Pancreas (tissue), 10 donors: ENCODE results near the gene DYNLRB1. TPM values are rescaled to one million over a fixed set of nuclear protein-coding genes. Genes with fewer than 3 reads are reported as not detected.

Experiments
- ATAC-seq, 4 donors: fragments of 200-7000 bp; cut with Tn5 transposase; one replicate each; pipeline versions ENCODE4 v1.8.0 to v1.9.1; 2020; ENCODE audit warnings: mild to moderate bottlenecking in 4 of 4, moderate library complexity in 4 of 4
- DNase-seq, 6 donors: peaks; one replicate each; pipeline ENCODE4 v3.0.0-alpha.2; 2020
- FAIRE-seq: peaks from 2 replicates; lab custom pipeline; 2012; peaks lifted over from hg19 to GRCh38; lab: Jason Lieb, UNC
- H3K27ac ChIP-seq, 4 donors: fragments of 200-600 bp; sonication (generic); 1 replicate in 3 of 4; 2 replicates in 1 of 4; pipeline versions ENCODE4 v1.5.0 to v1.8.0; 2020
- H3K27me3 ChIP-seq, 4 donors: fragments of 200-600 bp; one replicate each; pipeline ENCODE4 v1.8.0; 2021
- H3K36me3 ChIP-seq, 3 donors: fragments of 200-600 bp; sonication (generic) in 1 of 3; one replicate each; pipeline versions ENCODE4 v1.5.0 to v1.8.0; 2020 to 2021
- H3K4me1 ChIP-seq, 3 donors: fragments of 200-600 bp; one replicate each; pipeline ENCODE4 v1.8.0; 2021
- H3K4me3 ChIP-seq, 4 donors: fragments of 200-600 bp; sonication (generic) in 2 of 4; one replicate each; pipeline versions ENCODE4 v1.5.0 to v1.8.0; 2020 to 2021
- H3K9me3 ChIP-seq, 4 donors: fragments of 200-600 bp; one replicate each; pipeline ENCODE4 v1.8.0; 2021
- WGBS, 2 donors: extraction: QIAGEN DNeasy Blood & Tissue Kit; methylation state at CpG; one replicate each; pipeline ENCODE4 v1.1.7; 2013; 5-methylcytosine and 5-hydroxymethylcytosine counted together
- intact Hi-C, 3 donors: fragments of 100-400 bp; cut with DNase I; formaldehyde crosslinking; loops; one replicate each; pipeline versions ENCODE4 v1.11.1 to v1.14.2; 2022
- polyA plus RNA-seq, 2 donors: library from polyadenylated mRNA; stranded (reverse); fragments of 200-250 nt; gene quantifications; one replicate each; pipeline ENCODE4 v1.2.3, GENCODE V29; 2013
- total RNA-seq, 6 donors: library from RNA; stranded (reverse); fragmentation: NEBNext Ultra II Directional in 4 of 6; extraction: Animal tissue kit (Norgen Biotek cat#: 25700) in 4 of 6; gene quantifications; one replicate each; pipeline versions ENCODE4 v1.2.1 to v1.2.4, GENCODE V29; 2021 to 2023
- TF ChIP-seq, protein P1 (sequence below), 4 donors: fragments of 200-600 bp; sonication (generic) in 3 of 4; IDR thresholded peaks; one replicate each; pipeline versions ENCODE4 v1.5.0 to v1.8.0; 2021; ENCODE audit warnings: antibody characterized with exemption in 4 of 4
- donor health status: healthy with polysubstance abuse.
- donor health status: DM: no; HTN: no; CAD: no; lungs with moderate emphysema.
- donor health status: DM: no; HTN: no; CAD: no.
- donor health status: control.
- donor health status: control.
- donor health status: Bipolar disorder and iron deficiency.
- donor health status: DM: yes; HTN: yes; CAD: no.
- donor health status: DM: no; HTN: no; CAD: no.
- donor health status: DM: no; HTN: no; CAD: no.
- donor health status: DM: yes; HTN: yes; CAD: no.

The DYNLRB1 gene
- total and polyA plus RNA-seq, 8 donors = 26.9 to 178 (median 41.6) TPM

DNA sequence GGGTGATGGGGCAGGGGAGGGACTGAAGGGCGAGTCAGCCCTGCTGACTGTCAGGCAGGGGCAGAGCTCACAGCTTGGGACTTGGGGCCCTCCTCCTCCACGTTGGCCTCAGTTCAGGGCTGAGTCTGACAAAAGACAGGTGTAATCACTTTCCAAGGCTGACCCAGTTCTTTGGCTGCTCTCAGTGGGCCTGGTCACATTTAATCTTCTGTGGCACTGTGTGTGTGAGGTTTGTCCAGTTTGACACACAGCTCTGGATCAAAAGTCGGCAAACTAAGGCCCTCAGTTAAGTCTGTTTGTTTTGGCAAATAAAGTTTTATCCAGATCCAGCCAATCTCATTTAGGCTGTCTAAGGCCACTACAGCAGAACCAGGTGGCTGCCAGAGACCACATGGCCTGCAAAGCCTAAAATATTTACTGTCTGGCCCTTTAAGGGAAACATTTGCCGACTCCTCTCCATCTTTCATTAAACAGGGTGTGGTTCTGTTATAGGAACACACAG lies 37.2 kb downstream of the DYNLRB1 start:
- intact Hi-C loops = no loop called here
- no peaks in the 10 kb centered on the region for H3K9me3 ChIP-seq
- DNase-seq (peak in 5 of 6 donors; percentile 78 to 82 (median 81)), ATAC-seq (peak; percentile 81 to 90 (median 85)), FAIRE-seq (no peak)
- peaks cover 4 to 18% (median 17%) of the 10 kb centered on the region in 3 donors for H3K4me1 ChIP-seq
- 9 to 22% methylated on average over 4 of the region's 4 CpGs for WGBS, 2 donors
- TF ChIP-seq, protein P1, sequence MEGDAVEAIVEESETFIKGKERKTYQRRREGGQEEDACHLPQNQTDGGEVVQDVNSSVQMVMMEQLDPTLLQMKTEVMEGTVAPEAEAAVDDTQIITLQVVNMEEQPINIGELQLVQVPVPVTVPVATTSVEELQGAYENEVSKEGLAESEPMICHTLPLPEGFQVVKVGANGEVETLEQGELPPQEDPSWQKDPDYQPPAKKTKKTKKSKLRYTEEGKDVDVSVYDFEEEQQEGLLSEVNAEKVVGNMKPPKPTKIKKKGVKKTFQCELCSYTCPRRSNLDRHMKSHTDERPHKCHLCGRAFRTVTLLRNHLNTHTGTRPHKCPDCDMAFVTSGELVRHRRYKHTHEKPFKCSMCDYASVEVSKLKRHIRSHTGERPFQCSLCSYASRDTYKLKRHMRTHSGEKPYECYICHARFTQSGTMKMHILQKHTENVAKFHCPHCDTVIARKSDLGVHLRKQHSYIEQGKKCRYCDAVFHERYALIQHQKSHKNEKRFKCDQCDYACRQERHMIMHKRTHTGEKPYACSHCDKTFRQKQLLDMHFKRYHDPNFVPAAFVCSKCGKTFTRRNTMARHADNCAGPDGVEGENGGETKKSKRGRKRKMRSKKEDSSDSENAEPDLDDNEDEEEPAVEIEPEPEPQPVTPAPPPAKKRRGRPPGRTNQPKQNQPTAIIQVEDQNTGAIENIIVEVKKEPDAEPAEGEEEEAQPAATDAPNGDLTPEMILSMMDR (IDR thresholded peaks at IDR 0.05) = no peak
- H3K36me3 ChIP-seq = no peaks in the 10 kb centered on the region
- H3K27ac ChIP-seq = peak overlapping the region in 3 of 4 donors; percentile 5 to 27 (median 26)
- H3K4me3 ChIP-seq = no peak overlapping the region
- H3K27me3 ChIP-seq = no peaks in the 10 kb centered on the region

DNA sequence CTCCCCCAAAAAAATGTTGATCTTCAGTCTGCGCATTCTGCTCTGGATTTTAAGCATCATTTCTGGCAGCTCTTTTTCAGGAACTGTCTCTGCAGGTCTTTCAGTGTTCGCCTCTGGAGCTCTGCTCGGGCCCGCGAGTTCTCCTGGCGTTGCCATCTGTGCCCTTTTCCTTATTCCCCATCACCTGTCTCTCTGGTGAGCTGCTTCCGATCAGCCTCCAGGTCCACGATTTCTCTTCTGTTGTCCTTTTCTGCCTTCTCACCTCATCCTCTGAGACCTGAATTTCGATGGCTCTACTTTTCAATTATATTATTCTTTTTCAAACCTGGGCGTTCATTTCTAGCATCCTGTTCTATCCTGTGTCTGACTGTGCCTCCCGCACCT lies 41.7 kb downstream of the DYNLRB1 start:
- intact Hi-C loops = no loop called here
- 10 to 13% methylated on average over 11 of the region's 11 CpGs for WGBS, 2 donors
- Histone ChIP-seq H3K27ac (peak overlapping the region; percentile 80 to 89 (median 89)), H3K27me3 (no peaks in the 10 kb centered on the region), H3K9me3 (no peaks in the 10 kb centered on the region), H3K4me1 (peaks cover 4 to 14% (median 14%) of the 10 kb centered on the region in 3 donors), H3K4me3 (peak overlapping the region; percentile 58 to 63 (median 60)), H3K36me3 (no peaks in the 10 kb centered on the region)
- TF ChIP-seq, protein P1 (IDR thresholded peaks at IDR 0.05) = no peak
- ATAC-seq (peak in 2 of 4 donors; percentile 11 to 24), DNase-seq (no peak), FAIRE-seq (no peak)

DNA sequence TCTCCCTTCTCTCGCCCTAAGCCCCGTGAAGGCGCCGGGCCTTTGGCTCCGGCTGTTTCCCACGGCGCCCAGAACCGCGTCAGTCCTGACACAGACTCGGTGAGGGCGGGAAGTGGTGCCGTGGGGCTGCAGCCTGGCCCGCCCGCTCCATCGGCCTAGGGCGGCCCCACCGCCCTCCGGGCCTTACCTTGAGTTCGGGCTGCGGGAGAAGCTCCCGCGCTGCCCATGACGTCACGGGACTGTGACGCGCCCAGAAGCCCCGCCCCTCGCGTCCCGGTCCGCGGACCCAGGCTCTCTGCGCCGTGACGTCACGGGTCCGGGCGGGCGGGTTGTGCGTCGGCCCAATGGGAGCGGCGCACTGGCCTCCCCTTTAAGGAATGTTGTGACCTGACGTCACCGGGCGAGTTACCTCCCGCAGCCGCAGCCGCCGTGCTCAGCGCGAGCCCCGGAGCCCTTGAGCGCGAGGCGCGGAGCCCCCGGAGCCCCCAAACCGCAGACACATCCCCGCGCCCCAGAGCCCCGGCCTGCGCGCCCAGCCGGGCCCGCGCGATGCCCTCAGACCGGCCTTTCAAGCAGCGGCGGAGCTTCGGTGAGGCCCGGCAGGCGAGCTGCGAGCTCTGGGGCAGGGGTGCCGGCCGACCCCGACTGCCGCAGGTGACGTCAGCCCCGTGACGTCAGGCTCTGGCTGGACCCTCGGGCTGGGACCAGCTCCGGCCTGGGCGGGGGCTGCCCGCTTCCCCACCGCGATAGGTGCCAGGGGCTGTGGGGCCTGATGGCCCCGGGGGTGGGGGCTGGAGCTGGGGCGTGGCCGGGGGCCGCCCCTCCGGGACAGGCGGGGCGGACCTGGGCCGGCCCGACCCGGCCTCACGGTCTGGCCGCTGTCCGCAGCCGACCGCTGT lies 42.3 kb downstream of the DYNLRB1 start, which contains the start of gene MAP1LC3A:
Gene MAP1LC3A (plus strand): TSS at position 399 of the 899 bp plus-strand sequence. CDS start 151 bp downstream, at position 550.
- peak; percentile 85 to 90 (median 86) for ATAC-seq
- 4 to 5% methylated on average over 78 to 103 of the region's 103 CpGs for WGBS, 2 donors
- FAIRE-seq = no peak
- Histone ChIP-seq H3K27me3 (no peaks in the 10 kb centered on the region), H3K9me3 (no peaks in the 10 kb centered on the region), H3K4me1 (peaks cover 4 to 11% (median 10%) of the 10 kb centered on the region in 3 donors), H3K27ac (peak within 1 kb of the TSS; percentile 80 to 89 (median 89)), H3K36me3 (no peaks in the 10 kb centered on the region), H3K4me3 (peak within 1 kb of the TSS; percentile 58 to 63 (median 60))
- TF ChIP-seq, protein P1 (IDR thresholded peaks at IDR 0.05) = no peak
- DNase-seq = peak; percentile 87 to 94 (median 92)
- intact Hi-C loops = no loop called here

DNA sequence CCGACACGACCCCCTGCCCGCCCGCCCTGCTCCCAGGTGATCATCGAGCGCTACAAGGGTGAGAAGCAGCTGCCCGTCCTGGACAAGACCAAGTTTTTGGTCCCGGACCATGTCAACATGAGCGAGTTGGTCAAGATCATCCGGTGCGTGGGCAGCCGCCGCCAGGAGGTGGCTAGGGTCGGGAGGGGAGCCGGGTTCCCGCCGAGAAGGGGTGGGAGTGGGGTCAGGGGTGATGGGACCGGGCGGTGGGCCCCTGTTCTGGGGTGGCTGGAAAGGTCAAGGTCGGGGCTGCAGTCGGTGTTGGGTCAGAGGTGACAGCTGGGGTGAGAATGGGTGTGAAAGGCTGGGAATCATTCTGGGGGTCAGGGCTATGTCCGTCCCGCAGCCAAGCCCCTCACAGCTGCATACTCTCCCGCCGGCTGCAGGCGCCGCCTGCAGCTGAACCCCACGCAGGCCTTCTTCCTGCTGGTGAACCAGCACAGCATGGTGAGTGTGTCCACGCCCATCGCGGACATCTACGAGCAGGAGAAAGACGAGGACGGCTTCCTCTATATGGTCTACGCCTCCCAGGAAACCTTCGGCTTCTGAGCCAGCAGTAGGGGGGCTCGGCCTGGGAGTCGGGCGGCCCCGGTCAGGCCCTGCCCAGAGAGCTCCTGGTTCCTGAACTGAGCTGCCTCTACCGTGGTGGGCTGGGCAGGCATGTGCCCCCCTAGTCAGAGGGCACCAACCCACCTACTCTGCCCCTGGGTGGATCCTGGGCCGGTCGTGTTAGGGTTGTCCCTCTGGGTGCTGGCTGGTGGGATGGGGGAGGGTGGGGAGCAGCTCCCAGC lies 43.3 kb downstream of the DYNLRB1 start:
- TF ChIP-seq, protein P1 (IDR thresholded peaks at IDR 0.05) = no peak
- FAIRE-seq (no peak), DNase-seq (peak in 3 of 6 donors; percentile 34 to 87 (median 56)), ATAC-seq (peak in 1 of 4 donors; percentile 4)
- H3K27ac ChIP-seq = peak overlapping the region; percentile 80 to 89 (median 89)
- H3K4me3 ChIP-seq = peak overlapping the region in 2 of 4 donors; percentile 58 to 63
- peaks cover 0 to 7% (median 5%) of the 10 kb centered on the region in 3 donors for H3K4me1 ChIP-seq
- H3K27me3 ChIP-seq = no peaks in the 10 kb centered on the region
- H3K9me3 ChIP-seq = no peaks in the 10 kb centered on the region
- H3K36me3 ChIP-seq = no peaks in the 10 kb centered on the region
- 69 to 74% methylated on average over 39 to 43 of the region's 43 CpGs for WGBS, 2 donors
- intact Hi-C loops = no loop called here
